ENCODE results near the gene OVCA2.

GRCh38 chr17:2027528-2028233 is 14.1 kb upstream of the OVCA2 start:
- no peak for TF ChIP-seq CTCF (IDR thresholded peaks at IDR 0.05)
- TF ChIP-seq POLR2A (IDR thresholded peaks at IDR 0.05) = no peak

Data from testis (tissue), 2 donors.